Pulmonary artery endothelial cell (primary cell): ENCODE data around the gene ZNF454. TPM values are rescaled to one million over a fixed set of nuclear protein-coding genes. Genes with fewer than 3 reads are reported as not detected.

Experiments
- DNase-seq: peaks from one replicate; pipeline ENCODE4 v3.0.0-alpha.2; 2011; ENCODE audit warnings: low read depth, low spot score
- total RNA-seq: library from RNA; depleted of rRNA; stranded (reverse); fragments of >200 nt; gene quantifications from 2 replicates; pipeline ENCODE4 v1.2.3, GENCODE V29; 2014

ZNF454 gene
- total RNA-seq, 1 donor from 2014 or later = 0.40 TPM

- no peak for DNase-seq
Measured at GRCh38 chr5:178993236-178993765, 52.3 kb downstream of the ZNF454 start.

- no peak for DNase-seq
Measured at GRCh38 chr5:178993955-178994579, 53.1 kb downstream of the ZNF454 start.

- no peak for DNase-seq
Measured at GRCh38 chr5:178994580-178995340, 53.8 kb downstream of the ZNF454 start, which contains the start of gene GRM6. Gene GRM6 (minus strand): TSS chr5:178995320. CDS start chr5:178994944, 376 bp downstream.

GRCh38 chr5:178995341-178995690 is 54.3 kb downstream of the ZNF454 start:
- DNase-seq = no peak

- no peak for DNase-seq
Measured at GRCh38 chr5:178996156-178996555, 55.2 kb downstream of the ZNF454 start.

- DNase-seq = no peak
Measured at GRCh38 chr5:178997191-178997590, 56.2 kb downstream of the ZNF454 start.

GRCh38 chr5:178998441-178998840 is 57.4 kb downstream of the ZNF454 start:
- DNase-seq = no peak

GRCh38 chr5:179006564-179006963 is 65.6 kb downstream of the ZNF454 start:
- DNase-seq = no peak

GRCh38 chr5:179008667-179009066 is 67.7 kb downstream of the ZNF454 start:
- DNase-seq = no peak

Other genes starting within 250 kb of the ZNF454 start
- 6.5 and 7.6 TPM in 2 replicates for gene ZNF354A, start 210.5 kb upstream of the ZNF454 start, total RNA-seq
- 5.6 and 8.8 TPM in 2 replicates for gene ZNF354B, start 81.2 kb upstream of the ZNF454 start, total RNA-seq
- gene ZFP2, start 45.3 kb upstream of the ZNF454 start, total RNA-seq = 0.26 and 0.53 TPM in 2 replicates
- gene GRM6, start 54.1 kb downstream of the ZNF454 start, total RNA-seq = not detected in 2 replicates
- gene ZNF879, start 82.6 kb downstream of the ZNF454 start, total RNA-seq = 3.8 and 4.4 TPM in 2 replicates
- 6.4 and 7.1 TPM in 2 replicates for gene ZNF354C, start 119.2 kb downstream of the ZNF454 start, total RNA-seq